ENCODE data around the gene ANKRD17.

- TF ChIP-seq CTCF (IDR thresholded peaks at IDR 0.05; ENCODE audit: low read depth, low read length, poor library complexity, severe bottlenecking) (no peak), EZH2phosphoT487 (IDR thresholded peaks at IDR 0.05; ENCODE audit: borderline replicate concordance, low read length) (no peak)
Observed at GRCh38 chr4:73281396-73281795, 22.8 kb upstream of the ANKRD17 start.

All from DOHH2 (cell line).